K562 (cell line): Measurements from ENCODE around the gene SPEM3. TPM values are rescaled to one million over a fixed set of nuclear protein-coding genes. Genes with fewer than 3 reads are reported as not detected.

Experiments used
- AFF1 ChIP-seq, 2 experiments: fragments of 450-650 bp; IDR thresholded peaks; 2 replicates each; pipeline ENCODE4 v1.6.1; 2018; ENCODE audit warnings: mild to moderate bottlenecking in 2 of 2, low read depth in 1 of 2; ENCODE audit not compliant: partially characterized antibody in 2 of 2
- BCOR ChIP-seq: fragments of 450-650 bp; IDR thresholded peaks from 2 replicates; pipeline ENCODE4 v1.6.1; 2016
- ETV6 ChIP-seq, 3 experiments: fragments of 150-350 bp in 1 of 3; sonication (generic) in 1 of 3; formaldehyde crosslinking in 1 of 3; IDR thresholded peaks; 2 replicates each; pipeline versions ENCODE4 v1.6.1 to v1.8.0; 2014 to 2022; ENCODE audit warnings: borderline replicate concordance in 2 of 3, low read depth in 2 of 3, antibody characterized with exemption in 1 of 3, low read length in 1 of 3, mild to moderate bottlenecking in 1 of 3, missing genetic modification reagents in 1 of 3
- GTF2B ChIP-seq: IDR thresholded peaks from 2 replicates; pipeline ENCODE4 v1.6.1; 2011; ENCODE audit not compliant: insufficient read length; ENCODE audit errors: extremely low read depth
- MAFK ChIP-seq: IDR thresholded peaks from 2 replicates; pipeline ENCODE4 v1.6.1; 2011; ENCODE audit warnings: low read length, improper control_type of control experiment
- SAFB2 ChIP-seq: fragments of 200-400 bp; formaldehyde crosslinking; IDR thresholded peaks from 2 replicates; pipeline ENCODE4 v1.6.1; 2018; ENCODE audit warnings: borderline replicate concordance, low read length, low read depth, moderate library complexity; ENCODE audit not compliant: severe bottlenecking
- THAP12 ChIP-seq: fragments of 250-450 bp; sonication (Bioruptor Pico); IDR thresholded peaks from 2 replicates; pipeline ENCODE4 v1.9.0; 2021; ENCODE audit warnings: mild to moderate bottlenecking, inconsistent platforms
- ZNF140 ChIP-seq: fragments of 250-450 bp; sonication (Bioruptor Pico); IDR thresholded peaks from 2 replicates; pipeline ENCODE4 v1.8.0; 2021; ENCODE audit warnings: moderate library complexity, mild to moderate bottlenecking, inconsistent platforms
- ZNF668 ChIP-seq: fragments of 250-450 bp; sonication (Bioruptor Pico); IDR thresholded peaks from 2 replicates; pipeline ENCODE4 v1.8.0; 2022; ENCODE audit warnings: mild to moderate bottlenecking, inconsistent platforms
- polyA plus RNA-seq, 8 experiments: library from polyadenylated mRNA; depleted of rRNA in 4 of 8; stranded (reverse) in 5 of 8; unstranded in 3 of 8; fragments of >200 nt; fragmentation: Nextera tagmentation in 2 of 8; fragmentation: Illumina TruSeq in 1 of 8; extraction: Ambion mirVana in 2 of 8; extraction: Trizol in 1 of 8; gene quantifications; 2 replicates each; pipeline versions ENCODE4 v1.2.1 to v1.2.3, GENCODE V29; 2011 to 2014; ENCODE audit warnings: inconsistent platforms in 1 of 8, missing spikeins in 1 of 8
- total RNA-seq, 7 experiments: library from RNA; depleted of rRNA in 6 of 7; stranded (reverse); fragments of >200 nt in 6 of 7; fragmentation: Illumina TruSeq in 2 of 7; extraction: Trizol in 2 of 7; gene quantifications; 2 replicates each; pipeline versions ENCODE4 v1.2.1 to v1.2.3, GENCODE V29; 2011 to 2021; ENCODE audit warnings: low replicate concordance in 1 of 7

The SPEM3 gene
- total and polyA plus RNA-seq, 9 of the 15 experiments (the other 6 are each of a cell fraction or from before 2014, with no cell fraction given), result not detected

GRCh38 chr17:7414837-7415236 lies 13.8 kb upstream of the SPEM3 start (continued):
- TF ChIP-seq THAP12 (no peak), ZNF140 (CRISPR knock-in tag) (no peak), AFF1 (IDR thresholded peaks at IDR 0.05; ENCODE audit: low read depth in 1 of 2, partially characterized antibody in 2 of 2) (no peak), MAFK (no peak), ZNF668 (no peak), GTF2B (no peak), SAFB2 (no peak), BCOR (no peak), ETV6 (IDR thresholded peaks at IDR 0.05; ENCODE audit: borderline replicate concordance in 1 of 2, low read depth in 2 of 2, low read length in 1 of 2) (no peak), ETV6 (CRISPR knock-in tag; IDR thresholded peaks at IDR 0.05; ENCODE audit: borderline replicate concordance) (no peak)
